ENCODE data around the gene IL4R. TPM values are rescaled to one million over a fixed set of nuclear protein-coding genes. Genes with fewer than 3 reads are reported as not detected.

The IL4R gene
- total RNA-seq, 1 experiment from 2014 or later = 25.1 TPM

DNA sequence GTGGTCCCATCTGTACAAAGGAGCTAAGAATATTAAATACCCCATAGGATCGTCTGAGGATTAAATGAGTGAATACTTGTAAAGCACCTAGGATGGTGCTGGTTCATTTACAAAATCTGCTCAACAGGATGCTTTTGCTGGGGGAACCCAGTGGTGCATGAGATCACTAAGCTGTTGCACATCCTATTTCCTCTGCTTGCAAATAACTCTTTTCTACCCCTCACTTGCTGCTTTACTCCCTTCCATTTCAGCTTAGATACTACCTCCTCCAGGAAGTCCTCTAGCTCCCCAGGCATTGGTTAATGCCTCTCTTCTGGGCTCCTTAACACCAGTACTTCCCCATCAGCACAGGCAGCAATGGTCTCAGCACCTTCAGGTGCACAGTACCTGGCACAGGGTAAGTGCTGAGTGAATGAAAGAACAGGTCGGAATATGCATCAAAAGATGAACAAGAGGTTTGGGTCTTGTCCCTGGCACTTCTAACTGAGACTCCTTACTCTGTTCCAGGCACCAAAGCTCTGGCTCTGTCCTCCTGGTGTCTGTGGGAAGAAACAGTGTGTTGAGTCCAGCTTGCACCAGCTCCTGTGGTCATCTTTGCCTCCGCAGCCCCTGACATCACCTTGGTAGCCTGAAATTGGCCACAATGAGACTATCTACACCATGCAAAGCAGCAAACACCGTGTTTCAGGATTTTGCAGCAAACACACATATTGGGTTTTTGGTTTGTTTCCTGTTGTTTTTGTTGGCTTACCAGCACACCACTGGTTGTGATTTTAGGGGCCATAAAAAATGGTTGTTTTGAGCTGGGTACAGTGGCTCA lies 64.1 kb downstream of the IL4R start:
- no peak overlapping the region for H3K4me2 ChIP-seq (ENCODE audit: low read length)
- no peaks in the 10 kb centered on the region for H3K79me2 ChIP-seq (ENCODE audit: low read length)
- no peaks in the 10 kb centered on the region for H3K27me3 ChIP-seq (ENCODE audit: low read length)
- H3K9me2 ChIP-seq (replicated peaks; ENCODE audit: low read length) = no peaks in the 10 kb centered on the region
- H3K4me3 ChIP-seq (ENCODE audit: low read length) = no peak overlapping the region
- ATAC-seq = no peak
- intact Hi-C loops (cut with micrococcal nuclease) = no loop called here
- CTCF ChIA-PET = no interaction called here
- H3K9ac ChIP-seq (ENCODE audit: low read length) = no peak overlapping the region
- H3F3A ChIP-seq (ENCODE audit: low read length, unreplicated experiment) = no peaks in the 10 kb centered on the region
- TF ChIP-seq EZH2phosphoT487 (IDR thresholded peaks at IDR 0.05; ENCODE audit: borderline replicate concordance, low read length) (no peak), EZH2 (IDR thresholded peaks at IDR 0.05; ENCODE audit: low read length, unreplicated experiment) (no peak)
- TF ChIP-seq, protein P1, sequence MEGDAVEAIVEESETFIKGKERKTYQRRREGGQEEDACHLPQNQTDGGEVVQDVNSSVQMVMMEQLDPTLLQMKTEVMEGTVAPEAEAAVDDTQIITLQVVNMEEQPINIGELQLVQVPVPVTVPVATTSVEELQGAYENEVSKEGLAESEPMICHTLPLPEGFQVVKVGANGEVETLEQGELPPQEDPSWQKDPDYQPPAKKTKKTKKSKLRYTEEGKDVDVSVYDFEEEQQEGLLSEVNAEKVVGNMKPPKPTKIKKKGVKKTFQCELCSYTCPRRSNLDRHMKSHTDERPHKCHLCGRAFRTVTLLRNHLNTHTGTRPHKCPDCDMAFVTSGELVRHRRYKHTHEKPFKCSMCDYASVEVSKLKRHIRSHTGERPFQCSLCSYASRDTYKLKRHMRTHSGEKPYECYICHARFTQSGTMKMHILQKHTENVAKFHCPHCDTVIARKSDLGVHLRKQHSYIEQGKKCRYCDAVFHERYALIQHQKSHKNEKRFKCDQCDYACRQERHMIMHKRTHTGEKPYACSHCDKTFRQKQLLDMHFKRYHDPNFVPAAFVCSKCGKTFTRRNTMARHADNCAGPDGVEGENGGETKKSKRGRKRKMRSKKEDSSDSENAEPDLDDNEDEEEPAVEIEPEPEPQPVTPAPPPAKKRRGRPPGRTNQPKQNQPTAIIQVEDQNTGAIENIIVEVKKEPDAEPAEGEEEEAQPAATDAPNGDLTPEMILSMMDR (conservative IDR thresholded peaks at IDR 0.05; ENCODE audit: low read depth, low read length) = no peak
- H2AFZ ChIP-seq (ENCODE audit: low read length) = no peak overlapping the region
- no peaks in the 10 kb centered on the region for H4K20me1 ChIP-seq (ENCODE audit: low read length)
- H3K9me3 ChIP-seq (ENCODE audit: low read length) = no peaks in the 10 kb centered on the region
- H3K4me1 ChIP-seq (ENCODE audit: insufficient read depth, low read length) = no peaks in the 10 kb centered on the region
- no peaks in the 10 kb centered on the region for H3K36me3 ChIP-seq (ENCODE audit: low read depth, low read length)
- no peak overlapping the region for H3K27ac ChIP-seq (ENCODE audit: low read length)
- no peak for DNase-seq
- POLR2A ChIA-PET (ENCODE audit: unreplicated experiment) = no interaction called here
- BruUV-seq (replicated peaks) = no TSS peak

DNA sequence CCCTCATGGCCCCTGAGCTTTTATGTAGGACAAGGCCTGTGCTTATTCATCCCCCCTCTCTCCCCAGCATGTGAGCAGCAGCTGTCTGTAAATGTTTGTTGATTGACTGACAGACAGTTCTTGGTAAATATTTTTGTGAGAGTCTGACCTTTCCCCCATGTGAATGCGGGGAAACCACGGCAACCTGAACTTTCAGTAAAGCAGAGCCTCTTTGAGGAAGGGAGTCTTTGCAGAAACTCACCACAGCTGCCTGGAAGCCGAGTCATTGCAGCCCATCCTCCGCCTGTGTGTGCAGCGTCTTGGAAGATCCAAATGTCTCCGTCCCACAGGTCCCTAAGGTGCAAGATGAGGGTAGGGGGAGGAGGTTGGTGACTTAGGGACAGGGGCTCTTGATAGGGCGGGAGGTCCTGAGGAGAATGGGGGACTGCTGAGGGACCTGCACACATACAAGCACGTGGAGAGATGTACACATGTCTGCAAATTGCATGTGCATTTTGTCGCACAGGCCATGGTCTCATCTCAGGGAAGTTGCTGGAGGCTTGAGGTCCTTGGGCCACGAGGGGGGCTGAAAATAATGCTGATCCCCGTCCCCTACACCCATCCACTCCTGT lies 65.2 kb downstream of the IL4R start:
- Histone ChIP-seq H3K4me2 (ENCODE audit: low read length) (no peak overlapping the region), H3K27ac (ENCODE audit: low read length) (no peak overlapping the region), H3K4me3 (ENCODE audit: low read length) (no peak overlapping the region), H3K79me2 (ENCODE audit: low read length) (no peaks in the 10 kb centered on the region), H3K9me2 (replicated peaks; ENCODE audit: low read length) (no peaks in the 10 kb centered on the region), H3F3A (ENCODE audit: low read length, unreplicated experiment) (no peaks in the 10 kb centered on the region), H3K9me3 (ENCODE audit: low read length) (no peaks in the 10 kb centered on the region), H3K9ac (ENCODE audit: low read length) (no peak overlapping the region), H3K4me1 (ENCODE audit: insufficient read depth, low read length) (no peaks in the 10 kb centered on the region), H3K27me3 (ENCODE audit: low read length) (no peaks in the 10 kb centered on the region), H2AFZ (ENCODE audit: low read length) (no peak overlapping the region), H3K36me3 (ENCODE audit: low read depth, low read length) (no peaks in the 10 kb centered on the region), H4K20me1 (ENCODE audit: low read length) (no peaks in the 10 kb centered on the region)
- CTCF ChIA-PET = no interaction called here
- ATAC-seq = no peak
- POLR2A ChIA-PET (ENCODE audit: unreplicated experiment) = no interaction called here
- no TSS peak for BruUV-seq (replicated peaks)
- intact Hi-C loops (cut with micrococcal nuclease) = no loop called here
- TF ChIP-seq, protein P1 (conservative IDR thresholded peaks at IDR 0.05; ENCODE audit: low read depth, low read length) = no peak
- TF ChIP-seq EZH2 (IDR thresholded peaks at IDR 0.05; ENCODE audit: low read length, unreplicated experiment) (no peak), EZH2phosphoT487 (IDR thresholded peaks at IDR 0.05; ENCODE audit: borderline replicate concordance, low read length) (no peak)
- no peak for DNase-seq

DNA sequence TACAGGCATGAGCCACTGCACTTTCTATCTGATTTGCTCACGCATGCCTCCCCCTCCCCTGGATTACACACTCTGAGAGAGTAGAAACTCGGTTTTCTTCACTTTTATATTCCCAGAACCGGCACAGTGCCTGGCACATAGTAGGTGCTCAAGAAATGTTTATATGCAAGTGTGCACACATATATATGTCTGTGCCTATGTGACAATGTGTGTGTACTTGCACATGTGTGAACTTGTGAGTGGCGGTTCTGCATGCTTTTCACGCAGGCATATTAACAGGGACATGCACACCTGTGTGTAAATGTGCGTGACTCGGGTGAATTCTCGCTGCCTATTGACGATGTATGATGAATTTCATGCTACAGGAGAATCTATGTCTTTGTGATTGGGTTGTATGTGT lies 66.1 kb downstream of the IL4R start:
- H3K36me3 ChIP-seq (ENCODE audit: low read depth, low read length) = no peaks in the 10 kb centered on the region
- no peaks in the 10 kb centered on the region for H3K79me2 ChIP-seq (ENCODE audit: low read length)
- CTCF ChIA-PET = no interaction called here
- no peak for TF ChIP-seq EZH2 (IDR thresholded peaks at IDR 0.05; ENCODE audit: low read length, unreplicated experiment)
- TF ChIP-seq, protein P1 (conservative IDR thresholded peaks at IDR 0.05; ENCODE audit: low read depth, low read length) = no peak
- no peak for TF ChIP-seq EZH2phosphoT487 (IDR thresholded peaks at IDR 0.05; ENCODE audit: borderline replicate concordance, low read length)
- no peaks in the 10 kb centered on the region for H3K9me2 ChIP-seq (replicated peaks; ENCODE audit: low read length)
- no peak overlapping the region for H3K9ac ChIP-seq (ENCODE audit: low read length)
- DNase-seq (no peak), ATAC-seq (no peak)
- no peaks in the 10 kb centered on the region for H4K20me1 ChIP-seq (ENCODE audit: low read length)
- BruUV-seq (replicated peaks) = no TSS peak
- no peaks in the 10 kb centered on the region for H3F3A ChIP-seq (ENCODE audit: low read length, unreplicated experiment)
- H2AFZ ChIP-seq (ENCODE audit: low read length) = no peak overlapping the region
- H3K27ac ChIP-seq (ENCODE audit: low read length) = no peak overlapping the region
- no peaks in the 10 kb centered on the region for H3K27me3 ChIP-seq (ENCODE audit: low read length)
- intact Hi-C loops (cut with micrococcal nuclease) = no loop called here
- H3K4me1 ChIP-seq (ENCODE audit: insufficient read depth, low read length) = no peaks in the 10 kb centered on the region
- H3K9me3 ChIP-seq (ENCODE audit: low read length) = no peaks in the 10 kb centered on the region
- no peak overlapping the region for H3K4me3 ChIP-seq (ENCODE audit: low read length)
- POLR2A ChIA-PET (ENCODE audit: unreplicated experiment) = no interaction called here
- no peak overlapping the region for H3K4me2 ChIP-seq (ENCODE audit: low read length)

Measured in PC-3 (cell line).